GM21381 (cell line): Measurements from ENCODE around the gene CLIC3.
A peak's percentile ranks its signal among the peaks of the same experiment; 100 is the strongest.

ENCODE experiments used
- ATAC-seq: cut with Tn5 transposase; IDR thresholded peaks from one replicate; pipeline ENCODE4 v1.9.1; 2021; ENCODE audit warnings: mild to moderate bottlenecking, moderate library complexity; ENCODE audit not compliant: unreplicated experiment

Gene CLIC3

GRCh38 chr9:137031904-137032640 is 35.7 kb upstream of the CLIC3 start, which contains the start of gene FUT7:
Gene FUT7 (minus strand): TSS chr9:137032088. CDS start chr9:137031991, 97 bp downstream.
- no peak for ATAC-seq

- ATAC-seq, result no peak
These were observed 34.5 kb upstream of the CLIC3 start for GRCh38 chr9:137030538-137031527.

- no peak for ATAC-seq
These were observed 33.6 kb upstream of the CLIC3 start for GRCh38 chr9:137030006-137030405.

GRCh38 chr9:137029058-137029936 is 32.9 kb upstream of the CLIC3 start:
- ATAC-seq, result peak; percentile 29

- ATAC-seq, result peak; percentile 40
These were observed 32.1 kb upstream of the CLIC3 start for GRCh38 chr9:137028263-137029057.

- ATAC-seq, result no peak
These were observed 31.2 kb upstream of the CLIC3 start, which contains the start of gene ABCA2 for GRCh38 chr9:137027369-137028262. Gene ABCA2 (minus strand): TSS chr9:137028237. CDS start chr9:137028140, 97 bp downstream.

GRCh38 chr9:137026828-137027227 is 30.5 kb upstream of the CLIC3 start:
- no peak for ATAC-seq

GRCh38 chr9:137026384-137026783 is 30.0 kb upstream of the CLIC3 start:
- no peak for ATAC-seq

GRCh38 chr9:137025517-137025966 is 29.2 kb upstream of the CLIC3 start:
- no peak for ATAC-seq

- no peak for ATAC-seq
These were observed 27.2 kb upstream of the CLIC3 start for GRCh38 chr9:137023583-137023991.

- ATAC-seq, result no peak
These were observed 26.8 kb upstream of the CLIC3 start for GRCh38 chr9:137023157-137023556.

GRCh38 chr9:137022662-137023008 is 26.3 kb upstream of the CLIC3 start:
- ATAC-seq, result no peak

GRCh38 chr9:137021979-137022661 is 25.8 kb upstream of the CLIC3 start:
- no peak for ATAC-seq

- no peak for ATAC-seq
These were observed 25.2 kb upstream of the CLIC3 start for GRCh38 chr9:137021568-137021978.

GRCh38 chr9:137020771-137021567 is 24.6 kb upstream of the CLIC3 start:
- ATAC-seq, result no peak

- no peak for ATAC-seq
These were observed 23.7 kb upstream of the CLIC3 start for GRCh38 chr9:137019891-137020683.
